ENCODE data around the gene PLEKHA1.
A peak's percentile ranks its signal among the peaks of the same experiment; 100 is the strongest.

The PLEKHA1 gene

DNA sequence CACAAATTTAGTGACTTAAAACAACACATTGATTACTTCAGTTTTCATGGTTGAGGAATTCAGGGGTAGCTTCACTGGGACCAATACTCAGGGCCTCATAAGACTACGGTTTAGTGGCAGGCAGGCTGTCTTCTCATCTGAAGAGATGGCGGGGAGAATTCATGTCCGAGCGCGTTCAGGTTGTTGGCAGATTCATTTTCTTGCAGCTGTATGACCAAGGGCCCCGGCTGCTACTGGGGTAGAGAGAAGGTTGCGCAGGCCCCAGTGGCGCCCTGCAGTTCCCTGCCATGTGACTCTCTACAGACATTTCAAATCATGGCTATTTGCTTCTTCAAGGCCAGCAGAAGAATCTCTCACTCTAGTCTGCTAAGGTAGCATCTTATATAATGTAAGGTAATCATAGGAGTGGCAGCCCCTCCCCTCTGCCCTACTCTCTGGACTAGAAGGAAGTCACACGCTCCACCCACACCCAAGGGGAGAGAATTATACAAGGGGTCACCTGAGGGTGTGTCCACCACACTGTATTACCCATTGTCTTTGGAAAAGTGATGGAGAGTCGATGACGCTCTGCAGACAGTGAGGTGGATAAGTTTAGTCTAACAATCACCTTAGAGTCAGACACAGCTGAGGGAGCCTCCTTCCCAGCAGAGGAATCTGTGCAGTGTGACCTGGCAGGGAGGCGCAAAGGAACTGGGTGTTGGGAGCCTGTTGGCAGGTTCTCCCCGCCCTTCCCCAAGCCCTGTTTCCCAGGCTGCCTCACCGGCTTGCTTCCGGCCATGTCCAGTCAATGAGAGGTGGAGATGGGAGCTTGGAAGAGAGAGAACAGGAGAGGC, 35.7 kb upstream of the PLEKHA1 start:
- TF ChIP-seq, protein P1, sequence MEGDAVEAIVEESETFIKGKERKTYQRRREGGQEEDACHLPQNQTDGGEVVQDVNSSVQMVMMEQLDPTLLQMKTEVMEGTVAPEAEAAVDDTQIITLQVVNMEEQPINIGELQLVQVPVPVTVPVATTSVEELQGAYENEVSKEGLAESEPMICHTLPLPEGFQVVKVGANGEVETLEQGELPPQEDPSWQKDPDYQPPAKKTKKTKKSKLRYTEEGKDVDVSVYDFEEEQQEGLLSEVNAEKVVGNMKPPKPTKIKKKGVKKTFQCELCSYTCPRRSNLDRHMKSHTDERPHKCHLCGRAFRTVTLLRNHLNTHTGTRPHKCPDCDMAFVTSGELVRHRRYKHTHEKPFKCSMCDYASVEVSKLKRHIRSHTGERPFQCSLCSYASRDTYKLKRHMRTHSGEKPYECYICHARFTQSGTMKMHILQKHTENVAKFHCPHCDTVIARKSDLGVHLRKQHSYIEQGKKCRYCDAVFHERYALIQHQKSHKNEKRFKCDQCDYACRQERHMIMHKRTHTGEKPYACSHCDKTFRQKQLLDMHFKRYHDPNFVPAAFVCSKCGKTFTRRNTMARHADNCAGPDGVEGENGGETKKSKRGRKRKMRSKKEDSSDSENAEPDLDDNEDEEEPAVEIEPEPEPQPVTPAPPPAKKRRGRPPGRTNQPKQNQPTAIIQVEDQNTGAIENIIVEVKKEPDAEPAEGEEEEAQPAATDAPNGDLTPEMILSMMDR (IDR thresholded peaks at IDR 0.05; ENCODE audit: poor library complexity, severe bottlenecking): no peak
- H3K36me3 ChIP-seq (ENCODE audit: low read depth): no peaks in the 10 kb centered on the region
- DNase-seq (ENCODE audit: low spot score): no peak
- no peak overlapping the region for H3K27ac ChIP-seq (ENCODE audit: poor library complexity, severe bottlenecking)
- H3K27me3 ChIP-seq (ENCODE audit: insufficient read depth, poor library complexity, severe bottlenecking): no peaks in the 10 kb centered on the region
- ATAC-seq (ENCODE audit: low read depth): no peak
- H3K4me3 ChIP-seq (ENCODE audit: severe bottlenecking): no peak overlapping the region
- H3K9me3 ChIP-seq (ENCODE audit: severe bottlenecking): no peaks in the 10 kb centered on the region
- H3K4me1 ChIP-seq (ENCODE audit: insufficient read depth, poor library complexity, severe bottlenecking): no peaks in the 10 kb centered on the region

GRCh38 chr10:122341141-122341810, 33.2 kb upstream of the PLEKHA1 start:
- Histone ChIP-seq H3K9me3 (ENCODE audit: severe bottlenecking) (no peaks in the 10 kb centered on the region), H3K4me3 (ENCODE audit: severe bottlenecking) (no peak overlapping the region)
- ATAC-seq (ENCODE audit: low read depth): no peak

GRCh38 chr10:122342293-122343134, 32.0 kb upstream of the PLEKHA1 start:
- no peak overlapping the region for H3K27ac ChIP-seq (ENCODE audit: poor library complexity, severe bottlenecking)
- ATAC-seq (ENCODE audit: low read depth) (peak; percentile 70), DNase-seq (ENCODE audit: low spot score) (no peak)
- no peaks in the 10 kb centered on the region for H3K4me1 ChIP-seq (ENCODE audit: insufficient read depth, poor library complexity, severe bottlenecking)
- H3K36me3 ChIP-seq (ENCODE audit: low read depth): no peaks in the 10 kb centered on the region
- no peak overlapping the region for H3K4me3 ChIP-seq (ENCODE audit: severe bottlenecking)
- TF ChIP-seq, protein P1 (IDR thresholded peaks at IDR 0.05; ENCODE audit: poor library complexity, severe bottlenecking): peak; percentile 81
- no peaks in the 10 kb centered on the region for H3K27me3 ChIP-seq (ENCODE audit: insufficient read depth, poor library complexity, severe bottlenecking)
- H3K9me3 ChIP-seq (ENCODE audit: severe bottlenecking): no peaks in the 10 kb centered on the region

More at GRCh38 chr10:122341141-122341810, 33.2 kb upstream of the PLEKHA1 start:
- Histone ChIP-seq H3K4me1 (ENCODE audit: insufficient read depth, poor library complexity, severe bottlenecking) (no peaks in the 10 kb centered on the region), H3K27me3 (ENCODE audit: insufficient read depth, poor library complexity, severe bottlenecking) (no peaks in the 10 kb centered on the region), H3K36me3 (ENCODE audit: low read depth) (no peaks in the 10 kb centered on the region), H3K27ac (ENCODE audit: poor library complexity, severe bottlenecking) (no peak overlapping the region)
- TF ChIP-seq, protein P1 (IDR thresholded peaks at IDR 0.05; ENCODE audit: poor library complexity, severe bottlenecking): no peak
- DNase-seq (ENCODE audit: low spot score): no peak

DNA sequence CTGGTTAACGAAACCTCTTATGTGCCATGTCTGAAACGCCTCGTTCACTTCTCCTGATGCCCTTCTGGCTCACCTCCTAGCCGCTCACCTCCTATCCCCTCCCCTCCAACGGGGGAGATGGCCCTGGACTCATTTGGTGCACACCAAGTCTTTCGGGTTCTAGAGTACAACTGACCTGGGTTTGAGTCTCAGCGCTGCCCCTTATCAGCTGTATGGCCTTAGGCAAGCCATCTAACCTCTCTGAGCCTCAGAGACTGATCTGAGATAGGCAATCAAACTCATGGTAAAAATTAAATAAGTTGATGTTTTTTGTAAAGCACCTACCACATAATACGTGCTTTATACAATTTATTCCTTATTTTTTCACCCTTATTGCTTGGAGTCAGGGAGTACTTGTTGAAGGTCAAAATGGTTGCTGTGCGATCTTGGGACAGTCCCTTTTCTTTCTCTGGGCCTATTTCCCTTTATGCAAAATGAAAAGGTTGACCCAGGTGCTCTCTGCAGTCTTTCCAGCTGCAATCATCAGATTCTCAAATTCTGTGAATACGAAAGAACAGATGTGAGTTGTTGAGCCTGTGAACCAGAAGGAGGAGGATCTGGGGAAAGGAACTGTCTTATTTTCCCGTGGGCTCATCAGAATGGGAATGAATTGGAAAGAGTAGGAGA, 31.2 kb upstream of the PLEKHA1 start:
- Histone ChIP-seq H3K27ac (ENCODE audit: poor library complexity, severe bottlenecking) (no peak overlapping the region), H3K4me3 (ENCODE audit: severe bottlenecking) (no peak overlapping the region), H3K4me1 (ENCODE audit: insufficient read depth, poor library complexity, severe bottlenecking) (no peaks in the 10 kb centered on the region), H3K9me3 (ENCODE audit: severe bottlenecking) (no peaks in the 10 kb centered on the region), H3K36me3 (ENCODE audit: low read depth) (no peaks in the 10 kb centered on the region), H3K27me3 (ENCODE audit: insufficient read depth, poor library complexity, severe bottlenecking) (no peaks in the 10 kb centered on the region)
- DNase-seq (ENCODE audit: low spot score): no peak
- TF ChIP-seq, protein P1 (IDR thresholded peaks at IDR 0.05; ENCODE audit: poor library complexity, severe bottlenecking): no peak
- no peak for ATAC-seq (ENCODE audit: low read depth)

Measured in RWPE2 (cell line).